GM10248 (cell line): ENCODE results near the gene HCFC1.

ENCODE experiments used
- CTCF ChIA-PET: fragments of 300-600 bp; sonication (Branson Sonifier 250); formaldehyde crosslinking; extraction: SDS; loops from one replicate; lab custom pipeline; 2021; ENCODE audit warnings: antibody characterized with exemption; lab: Yijun Ruan, JAX
- POLR2A ChIA-PET: fragments of 350-650 bp; sonication (Branson Sonifier 250); formaldehyde crosslinking; extraction: SDS; loops from one replicate; lab custom pipeline; 2020; ENCODE audit warnings: antibody characterized with exemption; lab: Yijun Ruan, JAX
- DNase-seq: peaks from one replicate; pipeline ENCODE4 v3.0.0; 2012; ENCODE audit errors: extremely low spot score
- TF ChIP-seq, protein P1 (sequence below): IDR thresholded peaks from 2 replicates; pipeline ENCODE4 v1.5.1; 2012; ENCODE audit warnings: mild to moderate bottlenecking, low read depth; ENCODE audit errors: extremely low read depth, missing control alignments, control extremely low read depth

The HCFC1 gene

GRCh38 chrX:153928846-153929245, 42.8 kb downstream of the HCFC1 start:
- TF ChIP-seq, protein P1, sequence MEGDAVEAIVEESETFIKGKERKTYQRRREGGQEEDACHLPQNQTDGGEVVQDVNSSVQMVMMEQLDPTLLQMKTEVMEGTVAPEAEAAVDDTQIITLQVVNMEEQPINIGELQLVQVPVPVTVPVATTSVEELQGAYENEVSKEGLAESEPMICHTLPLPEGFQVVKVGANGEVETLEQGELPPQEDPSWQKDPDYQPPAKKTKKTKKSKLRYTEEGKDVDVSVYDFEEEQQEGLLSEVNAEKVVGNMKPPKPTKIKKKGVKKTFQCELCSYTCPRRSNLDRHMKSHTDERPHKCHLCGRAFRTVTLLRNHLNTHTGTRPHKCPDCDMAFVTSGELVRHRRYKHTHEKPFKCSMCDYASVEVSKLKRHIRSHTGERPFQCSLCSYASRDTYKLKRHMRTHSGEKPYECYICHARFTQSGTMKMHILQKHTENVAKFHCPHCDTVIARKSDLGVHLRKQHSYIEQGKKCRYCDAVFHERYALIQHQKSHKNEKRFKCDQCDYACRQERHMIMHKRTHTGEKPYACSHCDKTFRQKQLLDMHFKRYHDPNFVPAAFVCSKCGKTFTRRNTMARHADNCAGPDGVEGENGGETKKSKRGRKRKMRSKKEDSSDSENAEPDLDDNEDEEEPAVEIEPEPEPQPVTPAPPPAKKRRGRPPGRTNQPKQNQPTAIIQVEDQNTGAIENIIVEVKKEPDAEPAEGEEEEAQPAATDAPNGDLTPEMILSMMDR: no peak
- DNase-seq: no peak
- ChIA-PET POLR2A (no interaction called here), CTCF (interaction anchor here (1.2 to 14.1 kb wide), 2 partner anchors 11 to 20 kb away, joined by 3 to 187 read pairs; partner anchors contain the start of gene RENBP)

GRCh38 chrX:153927922-153928760, 43.5 kb downstream of the HCFC1 start:
- ChIA-PET CTCF (interaction anchor here (1.2 to 14.1 kb wide), 2 partner anchors 11 to 21 kb away, joined by 3 to 187 read pairs; partner anchors contain the start of gene RENBP), POLR2A (no interaction called here)
- DNase-seq: peak; percentile 97
- TF ChIP-seq, protein P1: no peak

- DNase-seq: no peak
- TF ChIP-seq, protein P1: no peak
- CTCF ChIA-PET: interaction anchor here (14.1 kb wide), 1 partner anchor 21 kb away, joined by 187 read pairs; the partner anchor contains the start of gene RENBP
- POLR2A ChIA-PET: no interaction called here
These were observed 44.0 kb downstream of the HCFC1 start for GRCh38 chrX:153927672-153927921.

DNA sequence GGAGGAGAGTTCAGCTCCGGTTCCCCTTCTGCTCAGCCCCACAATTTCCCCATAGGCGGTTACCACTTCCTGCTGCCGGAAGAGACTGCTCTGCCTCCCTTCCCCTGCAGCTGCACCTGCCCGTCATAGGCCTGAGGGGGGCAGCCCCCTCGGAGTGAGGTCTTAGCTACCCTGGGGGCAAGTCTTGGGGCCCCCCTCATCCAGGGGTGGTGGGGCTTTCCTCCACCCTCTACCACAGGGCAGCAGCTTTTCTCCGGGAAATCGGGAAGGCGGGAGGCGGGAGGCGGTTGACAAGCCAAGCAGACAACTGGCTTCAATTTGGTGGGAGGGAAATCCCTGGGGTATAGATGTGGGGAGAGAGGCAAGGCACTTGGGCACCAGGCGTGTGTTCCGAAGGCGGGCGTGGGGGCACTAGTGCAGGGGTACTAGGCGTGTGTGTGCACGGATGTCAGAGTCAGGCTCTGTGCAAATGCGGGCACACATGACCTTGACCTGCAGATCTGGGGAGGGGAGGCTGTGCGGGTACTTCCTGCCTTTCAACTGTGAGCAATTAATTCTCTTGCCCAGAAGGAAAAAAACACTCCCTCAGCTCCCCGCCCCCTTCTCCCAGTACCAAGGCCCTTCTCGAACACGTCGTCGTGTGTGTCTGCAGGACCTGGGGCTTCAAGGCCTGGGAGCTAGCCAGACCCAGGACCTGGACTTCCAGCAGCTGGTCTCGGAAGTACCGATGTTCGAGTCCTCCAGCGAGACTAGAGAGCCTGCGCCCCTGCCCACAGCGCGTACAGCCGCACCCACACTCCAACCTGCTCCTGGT, 44.6 kb downstream of the HCFC1 start:
- DNase-seq: peak; percentile 81
- ChIA-PET POLR2A (interaction anchor here (1.0 kb wide), 2 partner anchors 44 to 133 kb away, joined by 3 read pairs; partner anchors contain the start of genes IDH3G and SSR4), CTCF (interaction anchor here (2.7 to 14.1 kb wide), 2 partner anchors 13 to 22 kb away, joined by 10 to 187 read pairs; partner anchors contain the start of gene RENBP)
- TF ChIP-seq, protein P1: peak; percentile 15

GRCh38 chrX:153926552-153926857, 45.1 kb downstream of the HCFC1 start:
- ChIA-PET POLR2A (interaction anchor here (1.0 kb wide), 2 partner anchors 44 to 133 kb away, joined by 3 read pairs; partner anchors contain the start of genes IDH3G and SSR4), CTCF (interaction anchor here (1.4 to 14.1 kb wide), 3 partner anchors 13 to 41 kb away, joined by 3 to 187 read pairs (median 10); partner anchors contain the start of gene RENBP)
- TF ChIP-seq, protein P1: no peak
- no peak for DNase-seq
